Thyroid gland (tissue), 4 donors: ENCODE results near the gene ZNF407.

Experiments used
- CTCF ChIP-seq, 6 experiments: fragments of 200-600 bp in 3 of 6; fragments of 450-650 bp in 3 of 6; sonication (generic) in 3 of 6; IDR thresholded peaks; one replicate each; pipeline ENCODE4 v1.5.1; 2016 to 2019; ENCODE audit warnings: antibody characterized with exemption in 6 of 6, mild to moderate bottlenecking in 2 of 6, inconsistent platforms in 1 of 6, moderate library complexity in 1 of 6
- POLR2A ChIP-seq, 2 donors: fragments of 450-650 bp; IDR thresholded peaks; one replicate each; pipeline ENCODE4 v1.6.1; 2017; ENCODE audit warnings: antibody characterized with exemption in 2 of 2, mild to moderate bottlenecking in 2 of 2, moderate library complexity in 1 of 2

GRCh38 chr18:74551452-74551851 is 46.2 kb upstream of the ZNF407 start:
- TF ChIP-seq CTCF (IDR thresholded peaks at IDR 0.05) (no peak), POLR2A (IDR thresholded peaks at IDR 0.05) (no peak)
